HTERT RPE-1 (cell line): Measurements from ENCODE around the gene BTN1A1.

Source experiments
- in situ Hi-C: fragments of 300-500 bp; cut with MboI; formaldehyde crosslinking; loops from 4 replicates; pipeline ENCODE4 v1.14.3; 2020; ENCODE audit warnings: low sequenced_read_pairs

Gene BTN1A1

DNA sequence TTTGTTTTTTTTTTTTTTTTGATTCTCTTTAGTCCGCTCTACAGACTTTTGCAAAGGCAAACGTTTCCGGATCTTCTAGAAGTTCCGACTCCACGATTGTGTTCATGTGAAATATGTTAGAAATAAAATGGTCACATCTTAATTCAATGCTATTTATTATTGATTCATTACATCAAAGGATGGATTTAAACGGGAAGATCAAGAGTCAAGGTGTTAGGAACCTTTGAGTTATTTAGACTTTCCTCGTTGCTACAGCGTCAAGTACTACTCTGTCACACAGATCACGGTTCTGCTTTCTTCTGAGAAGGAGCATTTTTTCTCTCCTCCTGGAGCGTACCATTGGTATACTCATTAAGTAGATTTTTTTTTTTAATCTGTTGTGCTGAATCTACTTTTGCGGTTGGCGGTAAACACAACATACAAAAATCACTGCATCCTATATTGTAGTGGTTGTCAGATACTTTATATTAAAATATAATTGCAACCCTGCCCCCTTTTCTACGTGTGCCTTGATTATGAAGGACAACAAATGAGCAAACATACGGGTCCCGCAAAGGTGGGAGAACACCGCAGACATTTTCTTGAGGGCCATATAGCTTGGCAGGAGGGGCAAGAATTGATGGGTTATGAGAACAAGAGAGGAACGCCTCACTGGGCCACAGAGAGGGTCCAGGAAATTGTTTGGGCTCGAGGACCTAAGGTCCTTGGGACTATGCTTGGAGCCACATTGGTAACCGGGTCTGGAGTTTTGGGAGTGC lies 55.6 kb downstream of the BTN1A1 start:
- in situ Hi-C loops = no loop called here

DNA sequence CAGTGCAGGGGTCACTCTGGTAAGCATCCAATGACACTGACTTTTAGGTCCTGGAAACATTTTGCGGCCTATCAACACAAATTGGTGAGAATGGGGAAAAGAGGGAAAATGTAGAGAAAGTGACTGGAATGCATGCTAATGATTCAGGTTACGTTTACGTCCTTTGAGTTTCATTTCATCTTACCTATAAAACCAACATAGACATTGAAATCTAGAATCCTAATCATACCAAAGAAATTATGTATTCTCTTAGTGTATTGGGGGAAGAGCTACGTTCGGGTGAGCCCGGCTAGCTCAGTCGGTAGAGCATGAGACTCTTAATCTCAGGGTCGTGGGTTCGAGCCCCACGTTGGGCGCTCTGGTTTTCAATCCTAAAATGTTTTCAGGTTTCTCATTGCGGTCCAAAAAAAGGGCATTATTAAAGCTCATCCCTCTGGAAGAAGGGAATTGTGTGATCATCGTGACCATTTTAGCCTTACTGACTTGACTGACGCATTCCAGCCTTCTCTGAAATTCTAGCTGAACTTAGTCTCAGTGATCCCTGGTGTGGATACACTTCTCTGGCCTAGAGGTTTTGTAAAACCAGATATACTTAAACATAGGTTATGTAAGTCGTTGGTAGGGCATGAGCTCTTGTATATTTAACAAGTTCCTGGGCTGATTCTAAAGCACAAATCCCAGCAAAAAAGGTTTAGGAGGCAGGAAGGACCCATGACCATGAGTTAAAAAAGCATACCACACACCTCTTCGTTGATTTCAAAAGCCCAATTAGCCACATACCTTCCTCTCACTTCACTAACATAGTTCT lies 56.4 kb downstream of the BTN1A1 start:
- in situ Hi-C loops = no loop called here
